Activated naive CD8-positive, alpha-beta T cell treated with anti-CD3 and anti-CD28 coated beads for 36 hours (primary cell): ENCODE data around the gene SCAMP3. TPM values are rescaled to one million over a fixed set of nuclear protein-coding genes. Genes with fewer than 3 reads are reported as not detected.

ENCODE experiments used
- DNase-seq: peaks from one replicate; pipeline ENCODE4 v3.0.0; 2021
- H3K27ac Mint-ChIP-seq: one replicate; pipeline ENCODE4 v1.8.0; 2022; ENCODE audit warnings: mild to moderate bottlenecking, moderate library complexity, mixed read lengths
- H3K27me3 Mint-ChIP-seq: one replicate; pipeline ENCODE4 v1.8.0; 2022; ENCODE audit warnings: mild to moderate bottlenecking, mixed read lengths
- H3K36me3 Mint-ChIP-seq: one replicate; pipeline ENCODE4 v1.8.0; 2021; ENCODE audit warnings: mild to moderate bottlenecking, mixed read lengths
- H3K4me1 Mint-ChIP-seq: one replicate; pipeline ENCODE4 v1.8.0; 2021; ENCODE audit warnings: mixed read lengths
- H3K4me3 Mint-ChIP-seq: one replicate; pipeline ENCODE4 v1.8.0; 2022; ENCODE audit warnings: mild to moderate bottlenecking, moderate library complexity, mixed read lengths
- H3K9me3 Mint-ChIP-seq: one replicate; pipeline ENCODE4 v1.8.0; 2022; ENCODE audit warnings: mixed read lengths
- total RNA-seq, 2 experiments: library from RNA; stranded (reverse); gene quantifications; one replicate each; pipeline ENCODE4 v1.2.3, GENCODE V29; 2021

The SCAMP3 gene
- total RNA-seq, result 100 to 1,000 TPM; 108 to 117 TPM

- Mint-ChIP-seq H3K27ac (peak within 1 kb of the TSS; percentile 90), H3K27me3 (no peaks in the 10 kb centered on the region), H3K36me3 (peaks cover 46% of the 10 kb centered on the region), H3K9me3 (no peaks in the 10 kb centered on the region), H3K4me3 (peak within 1 kb of the TSS; percentile 90), H3K4me1 (peaks cover 23% of the 10 kb centered on the region)
- peak; percentile 87 for DNase-seq
These were observed at the start of gene SCAMP3 for GRCh38 chr1:155261852-155262673. Gene SCAMP3, minus strand, starts transcription at chr1:155262360. Its CDS starts 209 bp downstream, at chr1:155262151.

GRCh38 chr1:155309423-155310021, 47.4 kb upstream of the SCAMP3 start:
- Mint-ChIP-seq H3K9me3 (no peaks in the 10 kb centered on the region), H3K4me1 (peaks cover 28% of the 10 kb centered on the region), H3K4me3 (peak overlapping the region; percentile 95), H3K27ac (peak overlapping the region; percentile 99), H3K36me3 (peaks cover 43% of the 10 kb centered on the region), H3K27me3 (no peaks in the 10 kb centered on the region)
- no peak for DNase-seq

- H3K27ac Mint-ChIP-seq, result peak within 1 kb of the TSS; percentile 99
- H3K36me3 Mint-ChIP-seq, result peaks cover 43% of the 10 kb centered on the region
- H3K9me3 Mint-ChIP-seq, result no peaks in the 10 kb centered on the region
- no peaks in the 10 kb centered on the region for H3K27me3 Mint-ChIP-seq
- DNase-seq, result peak; percentile 98
- peak within 1 kb of the TSS; percentile 95 for H3K4me3 Mint-ChIP-seq
- peaks cover 28% of the 10 kb centered on the region for H3K4me1 Mint-ChIP-seq
These were observed 46.6 kb upstream of the SCAMP3 start, which contains the start of gene FDPS for GRCh38 chr1:155308493-155309422. Gene FDPS, plus strand, starts transcription at chr1:155308866. Its CDS starts 924 bp downstream, at chr1:155309790.

GRCh38 chr1:155307247-155307740, 45.1 kb upstream of the SCAMP3 start:
- Mint-ChIP-seq H3K9me3 (no peaks in the 10 kb centered on the region), H3K27ac (peak overlapping the region; percentile 99), H3K27me3 (peaks cover 4% of the 10 kb centered on the region), H3K4me3 (peak overlapping the region; percentile 95), H3K4me1 (peaks cover 27% of the 10 kb centered on the region), H3K36me3 (peaks cover 32% of the 10 kb centered on the region)
- DNase-seq, result no peak

- H3K4me1 Mint-ChIP-seq, result peaks cover 18% of the 10 kb centered on the region
- H3K27ac Mint-ChIP-seq, result no peak overlapping the region
- no peaks in the 10 kb centered on the region for H3K9me3 Mint-ChIP-seq
- H3K27me3 Mint-ChIP-seq, result peaks cover 4% of the 10 kb centered on the region
- peaks cover 20% of the 10 kb centered on the region for H3K36me3 Mint-ChIP-seq
- H3K4me3 Mint-ChIP-seq, result no peak overlapping the region
- no peak for DNase-seq
These were observed 43.8 kb upstream of the SCAMP3 start for GRCh38 chr1:155305881-155306391.

GRCh38 chr1:155304558-155305063, 42.5 kb upstream of the SCAMP3 start:
- peaks cover 4% of the 10 kb centered on the region for H3K27me3 Mint-ChIP-seq
- peaks cover 8% of the 10 kb centered on the region for H3K4me1 Mint-ChIP-seq
- H3K27ac Mint-ChIP-seq, result no peak overlapping the region
- DNase-seq, result no peak
- H3K36me3 Mint-ChIP-seq, result peaks cover 6% of the 10 kb centered on the region
- no peak overlapping the region for H3K4me3 Mint-ChIP-seq
- no peaks in the 10 kb centered on the region for H3K9me3 Mint-ChIP-seq

- H3K27me3 Mint-ChIP-seq, result peaks cover 22% of the 10 kb centered on the region
- no peak within 1 kb of the TSS for H3K27ac Mint-ChIP-seq
- no peak within 1 kb of the TSS for H3K4me3 Mint-ChIP-seq
- DNase-seq, result no peak
- H3K4me1 Mint-ChIP-seq, result no peaks in the 10 kb centered on the region
- no peaks in the 10 kb centered on the region for H3K9me3 Mint-ChIP-seq
- H3K36me3 Mint-ChIP-seq, result no peaks in the 10 kb centered on the region
These were observed 39.2 kb upstream of the SCAMP3 start, which contains the start of gene PKLR for GRCh38 chr1:155301342-155301841. Gene PKLR, minus strand, starts transcription at chr1:155301438. Its CDS starts 43 bp downstream, at chr1:155301395.

- no peaks in the 10 kb centered on the region for H3K9me3 Mint-ChIP-seq
- no peaks in the 10 kb centered on the region for H3K4me1 Mint-ChIP-seq
- no peak for DNase-seq
- H3K27ac Mint-ChIP-seq, result no peak overlapping the region
- H3K27me3 Mint-ChIP-seq, result peaks cover 29% of the 10 kb centered on the region
- H3K4me3 Mint-ChIP-seq, result no peak overlapping the region
- H3K36me3 Mint-ChIP-seq, result no peaks in the 10 kb centered on the region
These were observed 38.6 kb upstream of the SCAMP3 start for GRCh38 chr1:155300553-155301329.

- H3K9me3 Mint-ChIP-seq, result no peaks in the 10 kb centered on the region
- no peak overlapping the region for H3K4me3 Mint-ChIP-seq
- H3K27me3 Mint-ChIP-seq, result peaks cover 35% of the 10 kb centered on the region
- H3K4me1 Mint-ChIP-seq, result peaks cover 2% of the 10 kb centered on the region
- no peaks in the 10 kb centered on the region for H3K36me3 Mint-ChIP-seq
- H3K27ac Mint-ChIP-seq, result no peak overlapping the region
- no peak for DNase-seq
These were observed 37.9 kb upstream of the SCAMP3 start for GRCh38 chr1:155300024-155300423.

GRCh38 chr1:155297384-155297783, 35.2 kb upstream of the SCAMP3 start:
- Mint-ChIP-seq H3K9me3 (no peaks in the 10 kb centered on the region), H3K27me3 (peaks cover 45% of the 10 kb centered on the region), H3K27ac (no peak overlapping the region), H3K36me3 (no peaks in the 10 kb centered on the region), H3K4me3 (no peak overlapping the region), H3K4me1 (peaks cover 6% of the 10 kb centered on the region)
- no peak for DNase-seq

GRCh38 chr1:155296661-155297060, 34.5 kb upstream of the SCAMP3 start:
- Mint-ChIP-seq H3K9me3 (no peaks in the 10 kb centered on the region), H3K36me3 (no peaks in the 10 kb centered on the region), H3K4me1 (peaks cover 6% of the 10 kb centered on the region), H3K27ac (no peak overlapping the region), H3K27me3 (peaks cover 48% of the 10 kb centered on the region), H3K4me3 (no peak overlapping the region)
- DNase-seq, result no peak

GRCh38 chr1:155295942-155296267, 33.7 kb upstream of the SCAMP3 start:
- no peaks in the 10 kb centered on the region for H3K9me3 Mint-ChIP-seq
- peaks cover 6% of the 10 kb centered on the region for H3K4me1 Mint-ChIP-seq
- no peaks in the 10 kb centered on the region for H3K36me3 Mint-ChIP-seq
- H3K27ac Mint-ChIP-seq, result no peak overlapping the region
- no peak for DNase-seq
- peaks cover 52% of the 10 kb centered on the region for H3K27me3 Mint-ChIP-seq
- H3K4me3 Mint-ChIP-seq, result no peak overlapping the region

- H3K4me1 Mint-ChIP-seq, result peaks cover 6% of the 10 kb centered on the region
- no peak for DNase-seq
- no peaks in the 10 kb centered on the region for H3K36me3 Mint-ChIP-seq
- H3K9me3 Mint-ChIP-seq, result no peaks in the 10 kb centered on the region
- no peak overlapping the region for H3K27ac Mint-ChIP-seq
- H3K4me3 Mint-ChIP-seq, result no peak overlapping the region
- H3K27me3 Mint-ChIP-seq, result peaks cover 52% of the 10 kb centered on the region
These were observed 33.2 kb upstream of the SCAMP3 start for GRCh38 chr1:155295183-155295941.
